ENCODE measurements around the gene TRPM4. TPM values are rescaled to one million over a fixed set of nuclear protein-coding genes. Genes with fewer than 3 reads are reported as not detected.

Gene TRPM4
- polyA plus RNA-seq, 1 donor (not counting 4 experiments of a cell fraction or from before 2014, with no cell fraction given) = 16.1 TPM

- TF ChIP-seq CTCF (optimal IDR thresholded peaks at IDR 0.05 in 1 of 3, IDR thresholded peaks at IDR 0.05 in 1 of 3, conservative IDR thresholded peaks at IDR 0.05 in 1 of 3; ENCODE audit: extremely low read depth in 1 of 3, insufficient read depth in 2 of 3, low read length in 3 of 3) (no peak), EZH2 (IDR thresholded peaks at IDR 0.05; ENCODE audit: low read length) (no peak)
- H3K9ac ChIP-seq (ENCODE audit: control insufficient read depth, extremely low read depth, insufficient read depth, low read length) = no peak overlapping the region
- H3K4me2 ChIP-seq (ENCODE audit: control insufficient read depth, extremely low read depth, insufficient read depth, low read depth, low read length) = no peak overlapping the region
- no peaks in the 10 kb centered on the region for H3K9me1 ChIP-seq (ENCODE audit: control insufficient read depth, extremely low read depth, insufficient read depth, low read length)
- FAIRE-seq = no peak
- H3K4me3 ChIP-seq (ENCODE audit: control insufficient read depth in 2 of 3, extremely low read depth in 1 of 3, insufficient read depth in 2 of 3, low read depth in 1 of 3, low read length in 3 of 3) = no peak overlapping the region
- H2AFZ ChIP-seq (ENCODE audit: control insufficient read depth, low read length) = no peak overlapping the region
- H3K27me3 ChIP-seq (ENCODE audit: control insufficient read depth, extremely low read depth, insufficient read depth, low read length) = no peaks in the 10 kb centered on the region
- no peak overlapping the region for H3K27ac ChIP-seq (ENCODE audit: control insufficient read depth, insufficient read depth, low read length)
- no peaks in the 10 kb centered on the region for H3K79me2 ChIP-seq (ENCODE audit: control insufficient read depth, insufficient read depth, low read length)
- peaks cover 10 to 38% of the 10 kb centered on the region in 2 experiments for H3K36me3 ChIP-seq (ENCODE audit: control insufficient read depth in 2 of 2, extremely low read depth in 1 of 2, insufficient read depth in 2 of 2, low read length in 2 of 2)
- H3K4me1 ChIP-seq (ENCODE audit: control insufficient read depth, extremely low read depth, insufficient read depth, low read length) = no peaks in the 10 kb centered on the region
- peaks cover 3% of the 10 kb centered on the region for H4K20me1 ChIP-seq (ENCODE audit: control insufficient read depth, extremely low read depth, insufficient read depth, low read length)
- no peak for DNase-seq (ENCODE audit: low read depth, low spot score)
- dilution Hi-C loops (cut with MboI; ENCODE audit: extremely low pct_ligation_motif_present, low sequenced_read_pairs) = no loop called here
- no peaks in the 10 kb centered on the region for H3K9me3 ChIP-seq (ENCODE audit: control insufficient read depth, low read depth, low read length)
These were observed 10.8 kb downstream of the TRPM4 start for GRCh38 chr19:49168421-49168820.

GRCh38 chr19:49173198-49173597, 15.6 kb downstream of the TRPM4 start:
- dilution Hi-C loops (cut with MboI; ENCODE audit: extremely low pct_ligation_motif_present, low sequenced_read_pairs) = no loop called here
- Histone ChIP-seq H3K79me2 (ENCODE audit: control insufficient read depth, insufficient read depth, low read length) (no peaks in the 10 kb centered on the region), H3K9me1 (ENCODE audit: control insufficient read depth, extremely low read depth, insufficient read depth, low read length) (no peaks in the 10 kb centered on the region), H3K4me2 (ENCODE audit: control insufficient read depth, extremely low read depth, insufficient read depth, low read depth, low read length) (no peak overlapping the region), H3K36me3 (ENCODE audit: control insufficient read depth in 2 of 2, extremely low read depth in 1 of 2, insufficient read depth in 2 of 2, low read length in 2 of 2) (peaks cover 10 to 47% of the 10 kb centered on the region in 2 experiments), H4K20me1 (ENCODE audit: control insufficient read depth, extremely low read depth, insufficient read depth, low read length) (no peaks in the 10 kb centered on the region), H3K27ac (ENCODE audit: control insufficient read depth, insufficient read depth, low read length) (no peak overlapping the region), H3K9ac (ENCODE audit: control insufficient read depth, extremely low read depth, insufficient read depth, low read length) (no peak overlapping the region), H3K27me3 (ENCODE audit: control insufficient read depth, extremely low read depth, insufficient read depth, low read length) (no peaks in the 10 kb centered on the region), H2AFZ (ENCODE audit: control insufficient read depth, low read length) (no peak overlapping the region), H3K4me1 (ENCODE audit: control insufficient read depth, extremely low read depth, insufficient read depth, low read length) (no peaks in the 10 kb centered on the region), H3K9me3 (ENCODE audit: control insufficient read depth, low read depth, low read length) (no peaks in the 10 kb centered on the region), H3K4me3 (ENCODE audit: control insufficient read depth in 2 of 3, extremely low read depth in 1 of 3, insufficient read depth in 2 of 3, low read depth in 1 of 3, low read length in 3 of 3) (no peak overlapping the region)
- no peak for DNase-seq (ENCODE audit: low read depth, low spot score)
- FAIRE-seq = no peak
- TF ChIP-seq EZH2 (IDR thresholded peaks at IDR 0.05; ENCODE audit: low read length) = no peak
- no peak for TF ChIP-seq CTCF (optimal IDR thresholded peaks at IDR 0.05 in 1 of 3, IDR thresholded peaks at IDR 0.05 in 1 of 3, conservative IDR thresholded peaks at IDR 0.05 in 1 of 3; ENCODE audit: extremely low read depth in 1 of 3, insufficient read depth in 2 of 3, low read length in 3 of 3)
